HuH-7.5 (cell line): Measurements from ENCODE around the gene TXN2.
"Not testable (repeated sequence)": the region's sequence is repeated elsewhere in the genome, so short reads cannot be mapped to it uniquely, and the experiment has no call there.

Experiments
- DNase-seq: peaks from one replicate; pipeline ENCODE4 v3.0.0; 2011; ENCODE audit warnings: low spot score

Gene TXN2

DNA sequence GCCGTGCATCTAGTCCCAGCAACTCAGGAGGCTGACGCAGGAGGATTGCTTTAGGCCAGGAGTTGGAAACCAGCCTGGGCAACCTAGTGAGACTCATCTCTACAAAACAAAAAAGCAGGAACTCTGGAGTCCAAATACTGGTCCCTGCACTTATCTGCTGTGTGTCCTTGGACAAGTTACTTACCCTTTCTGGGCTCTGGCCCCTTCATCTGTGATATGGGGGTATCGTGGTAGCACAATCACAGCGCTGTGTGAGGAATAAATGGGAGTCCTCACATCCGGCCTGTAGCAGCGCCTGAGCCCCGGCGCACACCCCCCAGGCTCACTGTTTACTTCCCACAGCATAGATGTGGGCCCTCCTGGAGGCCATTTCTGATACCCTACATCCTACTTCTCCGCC lies 49.5 kb downstream of the TXN2 start:
- no peak for DNase-seq

DNA sequence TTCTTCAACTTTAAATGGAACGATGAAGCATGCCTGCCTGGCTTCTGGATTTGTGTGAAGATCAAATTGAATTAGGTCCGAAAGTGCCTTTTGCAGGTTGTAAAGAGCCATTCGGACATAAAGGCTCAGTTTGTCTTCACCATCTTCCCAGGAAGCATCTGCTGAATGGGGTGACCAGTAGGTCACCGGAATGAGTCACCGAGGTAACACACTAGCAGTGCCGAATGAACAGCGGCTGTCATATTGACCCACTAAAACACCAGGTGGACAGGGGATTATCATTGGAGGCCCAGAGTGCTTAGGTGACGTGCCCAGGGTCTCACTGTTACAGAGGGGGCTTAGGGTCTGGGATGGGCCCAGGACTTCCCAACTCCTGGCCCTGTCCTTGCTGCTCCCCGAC lies 50.6 kb downstream of the TXN2 start:
- no peak for DNase-seq

DNA sequence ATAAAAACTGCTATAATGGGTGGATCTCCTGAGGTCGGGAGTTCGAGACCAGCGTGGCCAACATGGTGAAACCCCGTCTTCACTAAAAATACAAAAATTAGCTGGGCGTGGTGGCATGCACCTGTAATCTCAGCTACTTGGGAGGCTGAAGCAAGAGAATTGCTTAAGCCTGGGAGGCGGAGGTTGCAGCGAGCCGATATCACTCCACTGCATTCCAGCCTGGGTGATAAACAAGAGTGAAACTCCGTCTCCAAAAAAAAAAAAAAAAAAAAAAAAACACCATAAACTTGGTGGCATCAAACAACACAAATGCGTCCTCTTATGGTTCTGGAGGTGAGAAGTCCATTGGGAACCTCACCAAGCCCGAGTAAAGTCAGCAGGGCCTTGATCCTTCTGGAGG lies 53.5 kb downstream of the TXN2 start:
- DNase-seq, result not testable (repeated sequence)

DNA sequence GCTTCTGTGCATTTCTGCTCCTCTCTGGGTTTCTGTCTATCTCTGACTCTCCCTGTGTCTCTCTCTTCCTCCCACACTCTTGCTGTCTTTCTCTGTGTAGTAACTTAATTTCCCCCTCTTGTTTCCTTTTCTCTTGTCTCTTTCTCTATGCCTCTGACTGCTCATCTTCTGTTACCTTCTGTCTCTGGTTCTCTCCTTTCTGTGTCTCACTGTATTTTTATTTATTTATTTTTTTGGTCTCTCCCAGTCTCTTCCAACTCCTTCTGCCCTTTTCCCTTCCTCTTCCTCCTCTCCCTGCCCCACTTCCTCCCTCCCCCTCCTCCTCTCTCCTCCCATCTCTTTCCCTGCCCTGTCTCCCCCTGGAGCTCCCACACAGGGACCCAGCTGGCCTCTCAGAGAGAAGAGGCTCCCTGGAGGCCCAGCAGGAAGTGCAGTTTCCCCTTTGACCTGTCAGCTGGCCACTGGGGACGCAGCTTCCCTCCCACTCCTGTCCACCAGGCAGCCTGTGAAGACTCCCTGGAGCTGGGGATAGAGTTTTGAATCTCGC lies 55.4 kb downstream of the TXN2 start:
- peak; percentile 59 for DNase-seq

DNA sequence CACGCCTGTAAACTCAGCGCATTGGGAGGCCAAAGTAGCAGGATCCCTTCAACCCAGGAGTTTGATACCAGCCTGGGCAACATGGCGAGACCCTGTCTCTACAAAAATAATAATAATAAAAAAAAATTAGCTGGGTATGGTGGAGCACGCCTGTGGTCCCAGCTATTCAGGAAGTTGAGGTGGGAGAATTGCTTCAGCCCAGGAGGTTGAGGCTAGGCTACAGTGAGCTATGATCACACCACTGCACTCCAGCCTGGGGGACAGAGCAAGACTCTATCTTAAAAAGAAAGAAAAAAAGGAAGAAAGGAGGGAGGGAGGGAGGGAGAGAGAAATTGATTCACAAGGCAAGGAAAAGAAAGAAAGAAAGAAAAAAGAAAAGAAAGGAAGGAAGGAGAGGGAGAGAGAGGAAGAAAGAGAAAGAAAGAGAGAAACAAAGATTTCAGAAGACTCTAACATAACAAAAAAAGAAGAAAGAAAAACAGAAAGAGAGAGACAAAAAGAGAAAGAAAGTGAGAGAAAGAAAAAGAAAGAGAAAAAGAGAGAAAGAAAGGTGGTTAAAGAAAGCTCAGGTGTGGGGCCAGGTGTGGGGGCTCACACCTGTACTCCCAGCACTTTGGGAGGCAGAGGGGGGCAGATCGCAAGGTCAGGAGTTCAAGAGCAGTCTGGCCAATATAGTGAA lies 56.4 kb downstream of the TXN2 start:
- DNase-seq, result no peak

DNA sequence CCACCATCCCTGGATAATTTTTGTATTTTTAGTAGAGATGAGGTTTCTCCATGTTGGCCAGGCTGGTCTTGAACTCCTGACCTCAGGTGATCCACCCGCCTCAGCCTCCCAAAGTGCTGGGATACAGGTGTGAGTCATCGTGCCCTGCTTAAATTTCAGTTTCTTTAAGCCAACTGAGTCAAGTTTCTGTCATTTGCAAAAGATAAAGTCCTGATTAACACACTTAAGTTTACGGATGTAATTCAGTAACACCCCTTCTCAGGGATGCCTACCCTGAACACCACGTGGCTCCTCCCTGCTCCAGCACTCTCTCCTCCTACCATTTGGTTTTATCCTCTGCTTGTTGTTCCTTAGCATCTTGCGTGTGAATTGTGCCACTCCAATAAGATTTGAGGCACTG lies 57.0 kb downstream of the TXN2 start:
- not testable (repeated sequence) for DNase-seq

DNA sequence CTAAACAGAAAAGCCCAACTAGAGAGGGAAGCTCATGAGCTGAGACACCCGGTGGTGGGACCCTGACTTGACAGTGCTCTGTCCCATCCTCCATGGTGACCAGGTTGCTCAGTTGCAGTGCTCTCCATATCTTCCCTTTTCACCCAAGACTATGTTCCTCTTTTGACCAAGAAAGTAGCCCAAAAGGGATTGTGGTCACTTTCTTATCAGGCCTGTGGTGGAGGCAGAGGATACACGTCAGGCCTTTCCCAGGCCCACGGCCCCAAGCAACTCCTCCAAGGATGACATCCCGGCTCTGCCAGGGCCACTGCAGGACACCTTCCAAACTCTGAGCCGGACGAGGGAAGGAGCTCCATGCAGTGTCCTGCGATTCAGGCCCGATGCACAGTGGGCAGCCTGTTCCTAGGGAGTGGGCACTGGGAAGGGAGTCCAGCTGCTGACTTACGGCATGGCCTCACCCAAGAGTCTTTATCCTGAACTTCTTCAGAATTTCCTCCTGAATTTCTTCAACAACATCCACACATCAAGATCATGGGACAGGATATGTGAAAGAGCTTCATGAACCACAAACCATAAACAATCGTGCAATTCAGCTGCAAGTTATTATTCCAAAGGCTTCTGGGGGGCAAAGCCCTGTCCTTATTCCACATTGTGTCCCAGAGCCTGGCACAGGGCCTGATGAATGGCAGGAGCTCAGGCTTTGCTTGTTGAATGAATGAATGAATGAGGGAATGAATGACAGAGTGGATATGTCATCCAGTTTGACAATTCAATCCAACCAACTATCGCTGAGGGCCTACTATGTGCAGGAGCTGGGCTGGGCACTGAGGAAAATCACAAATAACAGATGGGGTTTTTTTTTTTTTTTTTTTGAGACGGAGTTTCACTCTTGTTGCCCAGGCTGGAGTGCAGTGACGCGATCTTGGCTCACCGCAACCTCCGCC lies 57.7 kb downstream of the TXN2 start:
- no peak for DNase-seq

DNA sequence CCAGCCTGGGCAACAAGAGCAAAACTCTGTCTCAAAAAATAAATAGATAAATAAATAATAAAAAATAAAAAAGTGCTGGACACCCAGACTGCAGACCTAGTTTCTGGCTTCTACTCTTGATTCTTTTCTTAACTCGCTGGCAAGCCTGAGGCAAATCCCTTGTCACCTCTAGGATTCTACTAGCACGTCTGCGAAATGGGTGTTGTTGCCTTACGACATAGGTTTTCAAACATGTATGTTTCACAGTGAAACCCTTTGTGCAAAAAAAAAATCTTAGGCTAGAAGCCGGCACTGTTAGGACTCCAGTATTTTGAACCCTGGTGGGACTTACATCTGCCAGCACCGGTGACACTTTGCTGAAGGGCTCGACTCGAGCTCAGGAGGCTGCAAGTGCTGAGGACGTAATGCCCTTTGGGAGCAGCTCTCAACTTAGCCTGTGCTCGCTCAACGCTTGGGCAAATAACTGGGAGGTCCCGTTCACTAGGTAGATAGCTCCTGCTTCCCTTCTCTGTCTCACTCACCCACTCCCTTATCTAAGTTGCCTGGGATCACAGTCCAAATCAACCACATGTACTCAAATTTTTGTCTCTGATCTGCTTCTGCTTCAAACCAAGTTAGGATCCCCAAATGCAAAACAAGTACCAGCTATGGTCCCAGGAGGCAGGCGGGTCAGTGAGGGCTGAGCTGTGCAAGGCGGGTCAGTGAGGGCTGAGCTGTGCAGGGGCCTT lies 59.0 kb downstream of the TXN2 start:
- no peak for DNase-seq

DNA sequence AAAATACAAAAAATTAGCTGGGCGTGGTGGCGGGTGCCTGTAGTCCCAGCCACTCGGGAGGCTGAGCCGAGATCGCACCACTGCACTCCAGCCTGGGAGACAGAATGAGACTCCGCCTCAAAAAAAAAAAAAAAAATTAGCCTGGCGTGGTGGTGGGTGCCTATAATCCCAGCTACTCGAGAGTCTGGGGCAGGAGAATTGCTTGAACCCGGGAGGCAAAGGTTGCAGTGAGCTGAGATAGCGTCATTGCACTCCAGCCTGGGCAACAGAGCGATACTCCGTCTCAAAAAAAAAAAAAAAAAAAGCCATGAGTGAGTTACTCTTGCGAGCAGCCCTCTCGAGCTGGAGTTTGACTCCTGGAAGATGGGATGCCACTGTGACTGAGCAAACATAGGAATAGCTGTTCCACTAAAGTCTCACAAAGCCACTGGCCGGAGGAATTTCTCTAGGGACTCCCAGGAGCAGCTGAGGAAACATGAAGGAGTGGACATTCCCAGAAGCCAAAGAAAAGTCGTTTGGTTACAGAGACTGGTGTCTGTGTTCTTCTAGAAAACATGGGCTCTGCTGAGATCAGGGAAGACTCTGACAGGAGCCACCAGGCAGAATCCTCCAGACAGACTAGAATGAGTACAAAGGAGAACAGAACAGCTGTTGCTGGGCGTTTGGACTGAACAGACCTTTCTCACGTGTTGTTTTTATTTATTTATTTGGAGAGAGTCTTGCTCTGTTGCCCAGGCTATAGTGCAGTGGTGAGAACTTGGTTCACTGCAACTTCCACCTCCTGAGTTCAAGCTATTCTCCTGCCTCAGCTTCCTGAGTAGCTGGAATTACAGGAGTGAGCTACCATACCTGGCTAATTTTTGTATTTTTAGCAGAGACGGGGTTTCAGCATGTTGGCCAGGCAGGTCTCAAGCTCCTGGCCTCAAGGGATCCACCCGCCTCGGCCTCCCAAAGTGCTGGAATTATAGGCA lies 61.2 kb downstream of the TXN2 start:
- DNase-seq, result no peak

DNA sequence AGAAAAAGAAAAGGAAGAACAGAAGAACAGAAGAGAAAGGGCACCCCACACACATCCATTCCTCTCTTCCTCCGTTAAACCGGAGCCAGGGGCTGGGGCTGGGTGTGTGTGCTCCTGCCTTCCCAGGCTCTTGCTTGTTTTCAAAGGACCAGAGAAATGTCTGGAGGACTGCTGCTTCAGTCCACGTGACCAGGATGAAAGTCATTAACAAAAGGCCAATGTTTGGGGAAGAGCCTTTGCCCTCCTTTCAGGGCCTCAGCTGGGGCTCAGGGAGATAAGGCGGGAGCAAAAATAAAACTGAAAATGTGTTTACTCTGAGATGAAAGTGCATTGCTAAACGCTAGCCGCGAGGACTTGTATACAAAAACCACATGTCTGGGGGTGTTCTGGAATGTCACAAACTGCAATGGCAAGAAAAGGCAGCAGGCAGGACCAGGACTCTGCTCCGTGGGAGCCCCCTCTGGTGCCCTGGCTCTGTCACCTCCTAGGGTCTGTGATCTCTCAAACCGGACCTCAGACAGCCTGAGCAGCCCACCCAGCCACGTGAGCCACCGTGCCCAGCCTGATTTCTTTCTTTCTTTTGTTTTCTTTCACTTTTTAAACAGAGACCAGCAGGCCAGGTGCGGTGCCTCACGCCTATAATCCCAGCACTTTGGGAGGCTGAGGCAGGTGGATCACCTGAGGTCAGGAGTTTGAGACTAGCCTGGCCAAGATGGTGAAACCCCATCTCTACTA lies 62.1 kb downstream of the TXN2 start:
- DNase-seq, result no peak

DNA sequence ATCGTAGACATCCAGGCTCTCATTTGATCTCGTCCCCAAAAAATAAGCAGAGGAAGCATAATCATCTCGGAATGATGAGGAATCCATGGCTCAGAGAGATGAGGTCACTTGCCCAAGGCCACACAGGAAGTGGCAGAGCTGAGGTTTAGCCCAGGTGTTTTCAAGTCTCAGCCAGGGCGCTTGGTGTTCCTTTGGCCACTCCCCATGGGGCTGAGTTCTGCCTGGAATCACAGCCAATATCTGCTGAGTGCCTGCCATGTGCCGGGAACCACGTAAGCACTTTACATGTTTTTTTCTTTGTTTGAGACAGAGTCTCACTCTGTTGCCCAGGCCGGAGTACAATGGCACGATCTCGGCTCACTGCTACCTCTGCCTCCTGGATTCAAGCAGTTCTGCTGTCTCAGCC lies 64.2 kb downstream of the TXN2 start:
- DNase-seq, result no peak
